Tibial artery (tissue), 4 donors: ENCODE measurements around the gene ERVK3-1.

Experiments
- DNase-seq, 2 donors: peaks; one replicate each; pipeline ENCODE4 v3.0.0-alpha.2; 2019
- H3K27ac ChIP-seq, 2 donors: fragments of 200-600 bp; sonication (generic) in 1 of 2; 1 replicate in 1 of 2; 2 replicates in 1 of 2; pipeline ENCODE4 v1.5.1; 2018 to 2019; ENCODE audit warnings: mild to moderate bottlenecking in 1 of 2
- H3K27me3 ChIP-seq, 2 donors: fragments of 200-600 bp; sonication (generic) in 1 of 2; one replicate each; pipeline versions ENCODE4 v1.5.1 to v1.6.0; 2016 to 2019
- H3K36me3 ChIP-seq, 3 donors: fragments of 200-600 bp; sonication (generic) in 2 of 3; one replicate each; pipeline ENCODE4 v1.5.1; 2016 to 2019; ENCODE audit warnings: mild to moderate bottlenecking in 2 of 3
- H3K4me1 ChIP-seq, 4 donors: fragments of 200-600 bp; sonication (generic) in 2 of 4; 1 replicate in 3 of 4; 2 replicates in 1 of 4; pipeline ENCODE4 v1.5.1; 2016 to 2019
- H3K4me3 ChIP-seq, 2 donors: fragments of 200-600 bp; sonication (generic) in 1 of 2; 1 replicate in 1 of 2; 2 replicates in 1 of 2; pipeline ENCODE4 v1.5.1; 2018 to 2019; ENCODE audit warnings: mild to moderate bottlenecking in 2 of 2
- H3K9me3 ChIP-seq, 3 donors: fragments of 200-600 bp; sonication (generic) in 1 of 3; one replicate each; pipeline ENCODE4 v1.5.1; 2016 to 2019
- intact Hi-C: fragments of 100-400 bp; cut with DNase I; formaldehyde crosslinking; loops from one replicate; pipeline ENCODE4 v1.15.0; 2023; ENCODE audit warnings: low total_unique reads
- TF ChIP-seq, protein P1 (sequence below), 2 experiments: fragments of 200-600 bp in 1 of 2; fragments of 450-650 bp in 1 of 2; IDR thresholded peaks; one replicate each; pipeline ENCODE4 v1.5.1; 2017 to 2019; ENCODE audit warnings: antibody characterized with exemption in 2 of 2, mild to moderate bottlenecking in 1 of 2, moderate library complexity in 1 of 2

The ERVK3-1 gene

DNA sequence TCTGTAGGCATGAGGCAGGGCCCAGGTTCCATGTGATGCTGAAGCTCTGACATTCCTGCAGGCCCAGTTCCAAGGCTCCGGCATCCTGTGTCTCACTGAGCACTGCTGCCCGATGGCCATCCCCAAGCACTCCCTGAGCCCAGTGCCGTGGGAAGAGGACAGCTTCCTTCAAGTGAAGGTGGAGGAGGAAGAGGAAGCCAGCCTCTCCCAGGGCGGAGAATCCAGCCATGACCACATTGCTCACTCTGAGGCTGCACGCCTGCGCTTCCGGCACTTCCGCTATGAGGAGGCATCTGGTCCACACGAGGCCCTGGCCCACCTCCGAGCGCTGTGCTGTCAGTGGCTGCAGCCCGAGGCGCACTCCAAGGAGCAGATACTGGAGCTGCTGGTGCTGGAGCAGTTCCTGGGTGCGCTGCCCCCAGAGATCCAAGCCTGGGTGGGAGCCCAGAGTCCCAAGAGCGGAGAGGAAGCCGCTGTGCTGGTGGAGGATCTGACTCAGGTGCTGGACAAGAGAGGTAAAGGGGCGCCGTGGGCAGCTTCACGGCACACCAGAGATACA lies 29.6 kb downstream of the ERVK3-1 start:
- Histone ChIP-seq H3K36me3 (peaks cover 39 to 55% (median 49%) of the 10 kb centered on the region in 3 donors), H3K9me3 (peaks cover 0 to 12% (median 6%) of the 10 kb centered on the region in 3 donors), H3K4me1 (no peaks in the 10 kb centered on the region), H3K27ac (no peak overlapping the region), H3K27me3 (no peaks in the 10 kb centered on the region), H3K4me3 (no peak overlapping the region)
- no peak for DNase-seq
- TF ChIP-seq, protein P1, sequence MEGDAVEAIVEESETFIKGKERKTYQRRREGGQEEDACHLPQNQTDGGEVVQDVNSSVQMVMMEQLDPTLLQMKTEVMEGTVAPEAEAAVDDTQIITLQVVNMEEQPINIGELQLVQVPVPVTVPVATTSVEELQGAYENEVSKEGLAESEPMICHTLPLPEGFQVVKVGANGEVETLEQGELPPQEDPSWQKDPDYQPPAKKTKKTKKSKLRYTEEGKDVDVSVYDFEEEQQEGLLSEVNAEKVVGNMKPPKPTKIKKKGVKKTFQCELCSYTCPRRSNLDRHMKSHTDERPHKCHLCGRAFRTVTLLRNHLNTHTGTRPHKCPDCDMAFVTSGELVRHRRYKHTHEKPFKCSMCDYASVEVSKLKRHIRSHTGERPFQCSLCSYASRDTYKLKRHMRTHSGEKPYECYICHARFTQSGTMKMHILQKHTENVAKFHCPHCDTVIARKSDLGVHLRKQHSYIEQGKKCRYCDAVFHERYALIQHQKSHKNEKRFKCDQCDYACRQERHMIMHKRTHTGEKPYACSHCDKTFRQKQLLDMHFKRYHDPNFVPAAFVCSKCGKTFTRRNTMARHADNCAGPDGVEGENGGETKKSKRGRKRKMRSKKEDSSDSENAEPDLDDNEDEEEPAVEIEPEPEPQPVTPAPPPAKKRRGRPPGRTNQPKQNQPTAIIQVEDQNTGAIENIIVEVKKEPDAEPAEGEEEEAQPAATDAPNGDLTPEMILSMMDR (IDR thresholded peaks at IDR 0.05) = no peak
- intact Hi-C loops = no loop called here

- no peaks in the 10 kb centered on the region for H3K4me1 ChIP-seq
- H3K4me3 ChIP-seq = no peak overlapping the region
- intact Hi-C loops = no loop called here
- H3K27me3 ChIP-seq = no peaks in the 10 kb centered on the region
- DNase-seq = no peak
- TF ChIP-seq, protein P1 (IDR thresholded peaks at IDR 0.05) = no peak
- no peak overlapping the region for H3K27ac ChIP-seq
- H3K9me3 ChIP-seq = peaks cover 0 to 12% (median 6%) of the 10 kb centered on the region in 3 donors
- H3K36me3 ChIP-seq = peaks cover 39 to 61% (median 54%) of the 10 kb centered on the region in 3 donors
Observed at GRCh38 chr19:58335630-58336029, 30.5 kb downstream of the ERVK3-1 start.

- peaks cover 45 to 67% (median 54%) of the 10 kb centered on the region in 3 donors for H3K36me3 ChIP-seq
- no peak overlapping the region for H3K27ac ChIP-seq
- no peak for DNase-seq
- no peaks in the 10 kb centered on the region for H3K4me1 ChIP-seq
- H3K27me3 ChIP-seq = no peaks in the 10 kb centered on the region
- H3K9me3 ChIP-seq = peaks cover 0 to 12% (median 6%) of the 10 kb centered on the region in 3 donors
- TF ChIP-seq, protein P1 (IDR thresholded peaks at IDR 0.05) = no peak
- H3K4me3 ChIP-seq = no peak overlapping the region
- intact Hi-C loops = no loop called here
Observed at GRCh38 chr19:58336216-58336615, 31.0 kb downstream of the ERVK3-1 start.

DNA sequence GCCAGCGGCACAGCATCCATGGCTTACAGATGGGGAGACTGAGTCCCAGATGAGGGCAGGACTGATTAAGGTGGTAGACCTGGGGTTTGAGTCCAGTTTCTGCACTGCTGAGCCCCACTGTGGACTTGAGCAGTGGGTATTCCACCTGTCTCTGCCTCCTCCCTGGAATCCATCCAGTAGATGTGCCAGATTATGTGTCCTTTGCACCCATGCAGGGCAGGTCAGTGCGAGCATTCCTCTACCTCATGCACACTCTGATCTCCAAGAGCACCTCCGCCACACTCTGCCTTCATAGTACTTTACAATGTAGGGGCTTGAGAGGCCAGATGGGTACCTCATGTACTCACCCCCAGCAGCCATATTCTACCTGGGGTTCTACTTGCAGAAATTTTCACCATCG lies 31.6 kb downstream of the ERVK3-1 start:
- no peak overlapping the region for H3K27ac ChIP-seq
- TF ChIP-seq, protein P1 (IDR thresholded peaks at IDR 0.05) = no peak
- no peaks in the 10 kb centered on the region for H3K4me1 ChIP-seq
- H3K27me3 ChIP-seq = no peaks in the 10 kb centered on the region
- peaks cover 0 to 12% (median 6%) of the 10 kb centered on the region in 3 donors for H3K9me3 ChIP-seq
- no peak for DNase-seq
- H3K36me3 ChIP-seq = peaks cover 48 to 73% (median 55%) of the 10 kb centered on the region in 3 donors
- intact Hi-C loops = no loop called here
- H3K4me3 ChIP-seq = no peak overlapping the region

DNA sequence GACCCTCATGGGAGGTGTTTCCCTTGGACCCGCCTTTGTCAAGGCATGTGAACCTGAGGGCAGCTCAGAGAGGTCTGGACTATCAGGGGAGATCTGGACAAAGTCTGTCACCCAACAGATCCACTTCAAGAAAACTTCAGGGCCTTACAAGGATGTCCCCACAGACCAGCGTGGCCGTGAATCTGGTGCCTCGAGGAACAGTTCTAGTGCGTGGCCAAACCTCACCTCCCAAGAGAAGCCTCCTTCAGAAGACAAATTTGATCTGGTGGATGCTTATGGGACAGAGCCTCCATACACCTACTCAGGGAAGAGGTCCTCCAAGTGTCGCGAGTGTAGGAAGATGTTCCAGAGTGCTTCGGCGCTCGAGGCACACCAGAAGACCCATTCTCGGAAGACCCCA lies 33.2 kb downstream of the ERVK3-1 start:
- intact Hi-C loops = no loop called here
- H3K27me3 ChIP-seq = no peaks in the 10 kb centered on the region
- peaks cover 0 to 12% (median 6%) of the 10 kb centered on the region in 3 donors for H3K9me3 ChIP-seq
- no peak overlapping the region for H3K27ac ChIP-seq
- H3K4me1 ChIP-seq = no peaks in the 10 kb centered on the region
- TF ChIP-seq, protein P1 (IDR thresholded peaks at IDR 0.05) = no peak
- DNase-seq = no peak
- no peak overlapping the region for H3K4me3 ChIP-seq
- peaks cover 48 to 74% (median 59%) of the 10 kb centered on the region in 3 donors for H3K36me3 ChIP-seq
